GM21447 (cell line): ENCODE data around the gene VPS50.

Source experiments
- ATAC-seq: cut with Tn5 transposase; IDR thresholded peaks from one replicate; pipeline ENCODE4 v1.9.1; 2021; ENCODE audit not compliant: unreplicated experiment

Gene VPS50, protein sequence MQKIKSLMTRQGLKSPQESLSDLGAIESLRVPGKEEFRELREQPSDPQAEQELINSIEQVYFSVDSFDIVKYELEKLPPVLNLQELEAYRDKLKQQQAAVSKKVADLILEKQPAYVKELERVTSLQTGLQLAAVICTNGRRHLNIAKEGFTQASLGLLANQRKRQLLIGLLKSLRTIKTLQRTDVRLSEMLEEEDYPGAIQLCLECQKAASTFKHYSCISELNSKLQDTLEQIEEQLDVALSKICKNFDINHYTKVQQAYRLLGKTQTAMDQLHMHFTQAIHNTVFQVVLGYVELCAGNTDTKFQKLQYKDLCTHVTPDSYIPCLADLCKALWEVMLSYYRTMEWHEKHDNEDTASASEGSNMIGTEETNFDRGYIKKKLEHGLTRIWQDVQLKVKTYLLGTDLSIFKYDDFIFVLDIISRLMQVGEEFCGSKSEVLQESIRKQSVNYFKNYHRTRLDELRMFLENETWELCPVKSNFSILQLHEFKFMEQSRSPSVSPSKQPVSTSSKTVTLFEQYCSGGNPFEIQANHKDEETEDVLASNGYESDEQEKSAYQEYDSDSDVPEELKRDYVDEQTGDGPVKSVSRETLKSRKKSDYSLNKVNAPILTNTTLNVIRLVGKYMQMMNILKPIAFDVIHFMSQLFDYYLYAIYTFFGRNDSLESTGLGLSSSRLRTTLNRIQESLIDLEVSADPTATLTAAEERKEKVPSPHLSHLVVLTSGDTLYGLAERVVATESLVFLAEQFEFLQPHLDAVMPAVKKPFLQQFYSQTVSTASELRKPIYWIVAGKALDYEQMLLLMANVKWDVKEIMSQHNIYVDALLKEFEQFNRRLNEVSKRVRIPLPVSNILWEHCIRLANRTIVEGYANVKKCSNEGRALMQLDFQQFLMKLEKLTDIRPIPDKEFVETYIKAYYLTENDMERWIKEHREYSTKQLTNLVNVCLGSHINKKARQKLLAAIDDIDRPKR

DNA sequence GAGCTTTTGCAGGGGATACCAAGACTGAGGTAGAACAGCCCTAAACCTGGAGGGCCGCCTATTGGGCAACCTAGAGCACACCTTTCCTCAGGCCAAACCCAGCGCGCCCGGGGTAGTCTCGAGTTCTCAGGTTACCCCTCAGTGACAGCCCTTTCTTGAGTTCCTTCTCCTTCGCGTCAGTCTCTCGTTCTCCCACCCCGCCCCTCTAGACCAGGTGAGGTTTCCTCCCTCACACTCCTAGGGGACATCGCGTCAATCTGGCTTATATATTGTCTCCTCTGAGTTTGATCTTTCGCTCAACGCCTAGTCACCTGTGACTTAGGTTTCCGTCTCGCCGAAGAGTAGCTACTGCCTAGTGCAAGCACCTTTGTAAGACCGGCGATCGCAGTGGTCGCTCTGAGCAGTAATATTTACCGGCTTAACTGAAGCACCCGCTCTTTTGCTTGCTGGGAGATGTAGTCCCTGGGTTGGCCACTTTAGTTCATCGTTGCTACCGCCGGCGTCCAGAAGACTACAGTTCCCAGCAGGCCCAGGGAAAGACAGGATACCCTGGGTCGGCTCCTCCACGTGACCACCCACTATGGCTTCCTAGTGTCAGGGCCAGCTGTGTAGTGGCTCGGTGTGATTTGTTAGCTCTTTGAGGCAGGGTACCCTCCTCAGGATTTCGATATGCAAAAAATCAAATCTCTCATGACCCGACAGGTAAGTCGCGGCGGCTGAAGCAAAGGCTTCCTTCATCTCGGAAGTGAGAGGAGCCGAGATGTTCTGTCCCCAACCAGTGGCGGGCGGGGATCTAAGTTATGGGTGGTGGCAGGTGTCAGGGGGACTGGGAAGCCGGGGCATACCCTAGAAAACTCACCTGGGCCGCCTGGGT, at the start of gene VPS50:
VPS50 (plus strand) TSS at position 568 of the 874 bp plus-strand sequence; CDS start at position 670, 102 bp downstream.
- peak; percentile 98 for ATAC-seq

DNA sequence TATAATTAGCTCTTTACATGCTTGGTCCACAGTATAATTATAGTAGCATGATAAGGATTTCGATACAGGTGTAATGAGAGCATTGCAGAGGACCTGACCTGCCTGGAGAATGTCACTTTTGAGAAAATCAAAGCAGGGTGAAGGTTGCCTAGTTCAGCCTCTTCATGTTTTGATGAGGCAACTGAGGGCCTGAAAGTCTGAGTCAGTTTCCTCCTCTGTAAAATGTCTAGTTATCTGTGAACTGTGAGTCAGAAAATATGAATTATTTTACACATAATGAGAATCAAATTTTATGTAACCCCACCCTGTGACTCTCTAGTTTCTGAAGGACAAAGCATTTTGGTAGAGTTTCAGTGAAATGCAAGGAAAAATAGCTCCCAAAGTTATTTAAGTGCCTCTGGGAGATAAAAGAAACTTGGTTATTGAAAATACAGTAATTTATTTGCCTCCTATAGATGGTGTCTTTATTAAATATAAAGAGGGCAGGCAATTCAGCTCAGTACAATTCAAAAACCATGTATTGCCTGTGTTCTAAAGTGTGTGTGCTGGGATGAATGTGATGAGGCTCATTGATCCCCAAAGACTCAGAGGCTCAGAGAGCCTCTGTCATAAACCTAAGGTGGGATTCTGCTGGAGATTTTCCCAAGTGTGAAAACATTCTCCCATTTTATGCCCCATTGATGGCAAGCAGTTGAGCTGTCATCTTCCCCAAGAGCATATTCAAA, 46.7 kb upstream of the VPS50 start:
- no peak for ATAC-seq

DNA sequence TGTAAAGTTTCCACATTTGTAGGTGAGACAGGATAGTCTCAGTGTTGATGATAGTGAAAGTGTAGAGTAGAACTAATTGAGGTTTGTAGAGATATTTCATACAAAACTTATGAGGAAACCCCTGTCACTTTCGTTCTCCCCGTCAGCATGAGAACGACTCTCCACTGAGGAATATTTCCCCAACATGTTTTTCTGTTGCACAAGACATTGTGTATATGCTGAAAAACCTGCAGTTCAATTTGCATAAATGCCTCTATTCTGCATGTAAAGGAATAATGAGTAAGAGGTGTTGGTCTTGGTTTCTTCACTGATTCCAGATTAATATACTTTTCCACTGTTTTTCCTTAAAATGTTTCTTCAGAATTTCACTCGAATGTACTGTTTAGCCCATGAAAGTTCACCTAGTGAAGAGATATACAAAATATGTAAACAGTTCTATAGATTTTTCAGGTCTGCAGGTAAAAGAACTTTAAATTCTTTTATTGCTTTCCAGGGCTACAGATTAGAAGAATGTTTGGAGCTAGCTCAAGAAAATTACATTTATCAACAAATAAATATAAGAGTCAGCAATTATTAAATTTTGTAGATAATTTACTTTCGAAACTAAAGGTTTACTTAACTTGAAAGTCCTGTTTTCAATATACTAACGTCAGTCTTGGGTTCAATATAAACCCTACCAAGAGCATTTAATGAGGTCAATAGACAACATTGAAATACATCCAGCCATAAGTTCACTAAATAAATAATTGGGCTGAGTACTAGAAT, 43.1 kb upstream of the VPS50 start:
- ATAC-seq, result no peak

DNA sequence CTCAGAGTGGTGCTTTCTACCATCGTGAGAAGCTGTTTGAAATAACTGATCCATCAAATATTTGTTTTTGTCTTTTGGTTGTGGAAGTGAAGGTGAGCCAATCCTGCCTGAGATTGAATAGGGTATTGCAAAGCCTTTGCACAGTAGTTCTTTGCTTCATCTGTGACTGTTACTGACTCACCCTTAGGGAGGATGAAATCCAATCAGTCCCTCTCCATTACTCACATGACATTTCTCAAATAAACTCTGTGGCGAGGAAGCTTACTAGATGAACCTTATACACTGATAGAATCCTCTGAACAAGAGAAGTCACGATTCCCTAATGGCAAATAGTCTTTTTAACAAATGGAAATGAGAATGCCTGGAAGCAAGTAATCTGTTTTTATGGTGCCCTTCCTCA, 37.8 kb upstream of the VPS50 start:
- no peak for ATAC-seq

DNA sequence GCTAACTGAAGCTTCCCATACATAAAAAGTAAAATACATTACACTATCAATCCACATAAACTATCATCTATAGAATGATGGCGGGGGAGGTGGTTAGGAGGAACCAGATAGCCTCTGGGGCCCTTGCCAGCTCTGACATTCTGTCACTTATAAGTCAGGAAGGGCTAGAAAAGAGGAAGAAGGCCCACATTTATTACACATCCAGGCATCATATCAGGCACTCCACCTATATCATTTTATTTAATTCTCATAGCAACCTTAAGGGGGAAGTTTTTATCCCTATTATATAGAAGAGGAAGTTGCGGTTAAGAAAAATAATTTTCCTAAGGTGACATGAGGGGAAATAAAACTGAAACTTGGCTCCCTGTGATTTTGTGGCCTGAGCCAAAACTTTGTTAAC, 35.8 kb upstream of the VPS50 start:
- no peak for ATAC-seq

DNA sequence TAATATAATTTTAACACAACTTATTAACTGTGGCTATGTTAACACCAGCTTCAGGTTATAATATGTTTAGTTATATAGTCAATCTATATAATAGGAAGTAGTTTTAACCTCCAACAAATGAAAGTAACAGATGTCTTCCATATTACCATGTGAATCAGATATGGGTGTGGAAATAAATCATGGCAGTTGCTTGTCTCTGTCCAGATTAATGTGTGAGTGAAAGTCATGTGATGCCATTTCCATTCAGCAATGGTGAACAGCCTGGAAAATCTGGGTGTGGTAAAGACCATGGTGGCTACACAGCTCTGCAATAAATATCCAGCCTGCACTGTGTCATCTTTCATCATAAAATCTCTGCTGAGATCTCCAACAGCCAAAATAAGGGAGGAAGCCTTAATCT, 33.7 kb upstream of the VPS50 start:
- no peak for ATAC-seq

DNA sequence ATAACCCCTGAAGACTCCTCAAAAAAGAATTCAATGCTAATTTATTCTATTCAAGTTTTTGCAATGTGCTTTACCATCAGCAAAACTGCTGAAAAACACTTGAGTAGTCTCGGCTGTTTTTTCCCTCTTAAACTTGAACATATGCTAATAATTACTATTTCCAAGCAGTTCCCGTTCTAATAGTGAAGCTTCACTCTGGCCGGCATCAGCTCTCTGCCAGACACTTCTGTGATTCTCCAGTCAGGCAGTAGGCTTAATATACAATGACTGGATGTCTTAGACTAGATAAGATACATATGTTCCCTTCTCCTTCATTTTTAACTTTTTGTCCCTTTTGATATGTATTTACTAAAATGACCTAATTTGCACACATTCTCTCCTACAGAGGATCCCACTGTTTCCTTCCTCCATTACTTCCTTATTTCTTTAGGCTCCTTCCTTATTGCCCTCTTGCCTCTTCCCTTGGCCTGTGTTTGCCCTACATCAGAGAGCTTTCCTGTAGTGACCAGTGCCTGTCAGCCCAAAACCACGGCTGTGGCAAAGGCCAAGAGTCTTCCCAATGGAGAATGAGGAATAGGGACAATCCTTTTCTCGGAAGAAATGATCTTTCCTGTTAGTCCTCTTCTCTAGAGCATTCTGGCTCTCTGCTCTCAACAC, 29.4 kb upstream of the VPS50 start:
- no peak for ATAC-seq

DNA sequence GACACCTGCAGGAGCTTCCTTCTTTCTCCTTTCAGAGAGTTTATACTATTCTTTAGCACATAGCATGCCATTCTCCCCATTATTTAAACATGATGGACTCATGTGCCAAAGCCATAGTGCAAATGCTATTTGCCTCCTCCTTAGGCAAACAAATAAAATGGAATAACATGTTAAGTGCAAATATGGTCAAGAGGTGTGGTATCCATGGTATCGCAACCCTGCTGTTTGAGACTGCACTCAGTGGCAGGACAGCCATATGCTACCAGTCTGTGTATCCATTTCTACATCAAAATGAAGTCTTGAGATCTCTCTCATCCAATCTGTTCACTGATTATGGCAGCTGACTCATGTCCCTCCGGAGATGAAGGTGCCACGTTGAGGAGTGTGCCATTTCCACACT, 28.7 kb upstream of the VPS50 start:
- no peak for ATAC-seq

DNA sequence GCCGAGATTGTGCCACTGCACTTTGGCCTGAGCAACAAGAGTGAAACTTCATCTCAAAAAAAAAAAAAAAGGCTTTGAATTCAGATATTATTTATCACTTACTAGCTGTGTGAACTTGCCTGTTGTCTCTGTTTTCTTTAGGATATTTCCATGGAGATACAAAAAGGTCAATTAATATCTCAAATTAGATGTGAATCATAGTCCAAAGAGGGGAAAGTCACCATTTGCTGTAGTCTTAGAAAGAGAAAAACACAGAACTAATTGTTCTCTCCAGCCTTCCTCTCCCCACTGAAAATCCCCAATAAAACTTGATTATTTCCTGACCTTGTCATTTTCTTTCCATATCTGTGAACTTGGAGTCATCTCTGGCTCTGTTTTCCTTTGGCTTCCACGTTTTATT, 27.1 kb upstream of the VPS50 start:
- ATAC-seq, result no peak

DNA sequence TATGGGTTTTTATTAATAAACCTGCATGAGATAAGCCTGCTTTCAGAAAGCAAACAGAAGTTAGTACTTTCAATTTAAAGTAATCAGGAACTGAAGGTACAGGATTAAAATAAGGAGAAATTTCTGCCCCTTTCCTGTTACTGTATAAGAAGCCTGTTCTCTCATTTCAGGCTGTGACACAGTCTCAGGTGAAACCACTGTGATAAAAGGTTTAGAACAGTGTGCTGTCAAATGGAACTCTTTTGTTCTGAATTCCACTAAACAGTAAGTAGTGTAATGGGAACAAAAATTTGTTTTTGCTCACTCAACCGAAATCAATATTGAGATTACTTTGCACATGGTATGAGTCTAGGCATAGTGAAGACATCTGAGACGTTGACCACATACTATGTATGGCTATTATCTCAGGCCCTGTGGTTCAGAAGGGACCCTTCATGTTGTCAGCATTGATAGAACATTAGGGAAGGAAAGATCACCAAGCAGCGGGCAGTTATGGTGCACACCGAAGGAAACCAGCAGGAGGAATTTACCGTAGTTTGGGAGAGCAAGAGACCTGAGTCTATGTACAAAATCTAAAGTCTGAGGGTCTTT, 20.8 kb upstream of the VPS50 start:
- no peak for ATAC-seq

DNA sequence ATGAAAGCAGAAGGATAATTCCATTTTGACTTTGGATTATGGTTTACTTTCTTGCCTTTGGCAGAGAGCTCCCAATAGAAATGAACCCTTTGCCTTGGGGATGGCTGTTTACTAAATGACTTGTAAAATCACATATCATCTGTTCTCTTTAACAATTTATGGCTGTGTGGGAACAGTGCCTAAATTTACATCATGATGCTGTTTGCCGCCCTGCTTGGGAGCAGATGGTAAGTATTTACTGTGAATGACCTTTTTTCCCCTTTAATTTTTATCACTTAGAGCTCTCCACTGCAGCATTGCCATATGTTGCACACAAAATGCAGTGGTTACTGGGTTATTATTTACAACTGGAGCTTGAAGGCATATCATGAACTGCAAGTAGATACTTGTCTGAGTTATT, 19.3 kb upstream of the VPS50 start:
- no peak for ATAC-seq

DNA sequence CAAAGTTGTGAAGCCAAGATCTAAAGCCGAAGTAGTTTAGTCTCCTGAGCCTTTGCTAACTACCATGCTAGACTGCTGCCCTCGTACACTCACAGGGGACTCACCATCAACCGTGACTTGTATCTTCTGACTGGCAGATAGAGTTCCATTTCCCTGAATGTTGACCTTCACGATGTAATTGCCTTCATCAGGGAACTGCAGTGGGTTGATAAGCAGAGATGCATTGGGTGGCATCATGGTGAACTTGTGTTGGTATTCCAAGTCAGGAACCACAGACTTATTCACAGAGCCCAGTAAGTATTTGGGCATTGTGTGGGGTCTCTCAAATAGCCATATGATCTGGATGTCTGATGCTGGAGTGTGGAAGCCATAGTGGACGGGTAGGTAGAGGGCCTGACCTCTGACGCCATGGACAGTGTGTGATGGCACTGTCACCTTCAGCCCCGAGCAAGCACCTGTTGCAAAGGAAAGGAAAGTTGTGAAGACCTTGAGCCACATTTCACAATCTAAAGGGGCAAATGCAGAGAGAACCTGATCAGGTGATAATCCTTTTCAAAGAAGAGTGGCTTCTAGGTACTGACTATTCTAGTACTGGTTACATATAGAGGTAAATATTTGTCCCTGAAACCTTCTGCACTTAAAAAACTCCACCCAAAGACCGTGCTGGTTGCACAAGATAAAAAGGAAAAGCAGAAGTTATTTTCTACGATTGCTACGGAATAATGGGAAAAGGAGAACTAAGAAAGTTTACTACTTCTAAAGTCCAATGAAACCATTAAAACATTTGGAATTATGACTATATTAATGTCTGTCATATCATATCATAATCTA, 13.0 kb upstream of the VPS50 start:
- no peak for ATAC-seq

DNA sequence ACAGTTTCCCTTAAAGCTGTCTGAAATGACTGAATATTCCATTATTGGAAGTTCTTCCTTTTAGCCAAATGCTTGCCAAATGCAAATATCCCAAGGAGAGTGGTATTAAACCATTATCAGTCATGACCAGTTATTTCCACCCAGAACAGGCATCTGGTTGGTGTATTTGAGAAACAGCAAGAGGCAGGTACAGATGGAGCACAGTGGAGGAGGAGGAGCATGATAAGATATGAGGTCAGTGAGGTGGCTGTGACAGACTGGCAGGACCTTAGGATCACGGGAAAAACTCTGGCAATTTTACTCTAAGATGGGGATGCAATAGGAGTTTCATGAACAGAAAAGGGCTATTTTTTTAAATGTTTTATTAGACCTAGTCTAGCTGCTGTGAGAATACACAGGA, 12.3 kb upstream of the VPS50 start:
- no peak for ATAC-seq

DNA sequence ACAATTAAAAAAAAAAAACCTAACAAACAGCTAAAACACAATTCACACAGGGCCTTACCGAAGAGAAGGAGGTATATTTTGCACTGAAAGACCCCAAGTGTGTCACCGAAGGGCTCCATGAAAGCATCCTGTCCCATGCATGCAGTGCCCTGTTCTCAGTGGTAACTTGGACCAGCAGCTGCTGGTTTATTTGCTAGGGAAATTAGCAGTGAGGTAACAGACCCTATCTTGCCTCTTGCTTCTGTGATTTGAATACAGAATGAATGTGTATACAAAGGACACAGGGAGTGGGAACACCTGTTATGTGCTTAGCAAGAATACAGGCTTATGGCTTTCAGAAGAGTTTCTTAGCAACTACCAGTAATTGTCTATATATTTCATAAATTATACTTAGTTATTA, 5.9 kb upstream of the VPS50 start, which contains the start of gene HEPACAM2:
HEPACAM2 (minus strand) TSS at position 160 of the 400 bp plus-strand sequence.
- no peak for ATAC-seq

DNA sequence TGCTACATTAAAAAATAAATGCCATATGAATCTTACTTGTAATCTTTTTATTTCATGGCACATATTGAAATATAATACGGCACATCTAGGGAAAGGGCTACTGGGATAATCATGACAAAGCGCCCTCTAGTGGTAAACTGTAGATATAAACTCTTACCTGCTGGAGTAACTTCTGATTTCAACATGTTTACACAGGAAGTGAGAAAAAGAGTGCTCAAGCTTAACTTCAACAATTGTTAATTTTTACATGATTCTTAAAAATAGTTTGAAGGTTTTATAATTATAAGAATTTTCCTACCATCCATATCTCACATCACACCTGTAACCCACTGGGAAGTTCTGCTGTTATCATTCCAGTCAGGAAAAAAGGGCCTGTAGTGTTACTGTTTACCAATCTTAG, 3.9 kb upstream of the VPS50 start:
- ATAC-seq, result no peak

DNA sequence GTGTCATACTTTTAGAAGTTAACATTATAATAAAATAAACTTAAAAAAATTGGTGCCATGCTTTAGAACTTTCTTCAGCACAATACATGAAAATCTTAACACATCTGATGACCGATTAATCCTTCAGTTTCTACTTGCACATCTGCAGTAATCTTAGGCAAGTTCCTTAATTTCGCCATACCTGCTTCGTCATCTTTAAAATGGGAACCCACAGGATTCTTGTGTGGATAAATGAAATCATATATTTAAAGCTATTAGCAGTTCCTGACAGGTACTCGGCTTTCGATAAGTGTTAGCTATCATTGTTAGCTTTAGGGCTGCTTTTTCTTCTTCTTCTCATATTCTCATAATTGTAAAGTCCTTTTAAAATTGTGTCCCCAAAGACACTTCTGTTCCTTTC, 907 bp upstream of the VPS50 start:
- no peak for ATAC-seq

DNA sequence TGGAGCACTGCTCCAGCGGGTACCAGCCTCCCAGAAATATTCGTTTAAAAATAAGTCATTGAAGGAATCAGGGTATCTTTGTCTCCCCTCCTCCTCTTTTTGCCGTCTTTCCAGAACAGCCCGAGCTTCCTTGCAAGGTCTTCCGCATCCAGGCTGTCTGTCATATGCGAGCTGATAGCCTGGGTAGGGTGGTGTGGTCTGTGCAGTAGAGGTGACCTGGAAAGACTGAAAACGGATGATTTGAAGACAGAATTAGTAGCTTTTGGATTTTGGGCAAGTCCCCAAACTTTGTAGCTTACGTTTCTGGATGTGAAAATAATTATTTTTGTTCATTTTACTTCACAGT, 480 bp downstream of the VPS50 start:
- ATAC-seq, result peak; percentile 11

DNA sequence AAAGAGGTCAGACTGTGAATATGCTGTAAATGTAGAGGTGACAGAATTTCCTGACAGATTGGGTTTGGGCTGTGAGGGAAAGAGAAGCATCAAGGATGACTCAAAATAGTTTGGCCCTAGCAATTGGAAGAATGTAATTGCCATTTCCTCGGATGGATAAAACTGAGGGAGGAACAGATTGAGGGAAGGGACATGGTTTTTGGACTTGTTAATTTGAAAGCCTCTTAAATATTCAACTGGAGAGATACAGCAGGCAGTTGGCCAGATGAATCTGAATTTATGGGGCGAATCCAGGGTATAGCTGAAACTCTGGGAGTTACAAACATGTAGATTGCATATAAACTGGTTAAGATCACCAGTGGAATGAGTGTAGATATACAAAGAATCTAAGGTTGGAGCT, 3.4 kb downstream of the VPS50 start:
- no peak for ATAC-seq
